Sigmoid colon (tissue), 4 donors: ENCODE data around the gene CAPZA2.

ENCODE experiments used
- CTCF ChIP-seq, 4 experiments: fragments of 450-650 bp in 3 of 4; fragments of 200-600 bp in 1 of 4; IDR thresholded peaks; one replicate each; pipeline ENCODE4 v1.5.1; 2016 to 2019; ENCODE audit warnings: antibody characterized with exemption in 4 of 4, mild to moderate bottlenecking in 3 of 4, moderate library complexity in 2 of 4
- EP300 ChIP-seq, 4 donors: sonication (generic); formaldehyde crosslinking; IDR thresholded peaks; one replicate each; pipeline ENCODE4 v1.6.1; 2017; ENCODE audit warnings: antibody characterized with exemption in 4 of 4
- POLR2A ChIP-seq, 2 donors: fragments of 450-650 bp; IDR thresholded peaks; one replicate each; pipeline ENCODE4 v1.6.1; 2016; ENCODE audit warnings: antibody characterized with exemption in 2 of 2, mild to moderate bottlenecking in 2 of 2, moderate library complexity in 2 of 2
- POLR2AphosphoS5 ChIP-seq, 4 donors: sonication (generic); formaldehyde crosslinking; IDR thresholded peaks; one replicate each; pipeline ENCODE4 v1.6.1; 2017; ENCODE audit warnings: antibody characterized with exemption in 4 of 4

GRCh38 chr7:116966601-116967000 is 104.2 kb downstream of the CAPZA2 start:
- TF ChIP-seq POLR2AphosphoS5 (IDR thresholded peaks at IDR 0.05), result no peak
- TF ChIP-seq POLR2A (IDR thresholded peaks at IDR 0.05), result no peak
- no peak for TF ChIP-seq CTCF (IDR thresholded peaks at IDR 0.05)
- TF ChIP-seq EP300 (IDR thresholded peaks at IDR 0.05), result no peak
